ENCODE measurements around the gene PDIA5.

DNA sequence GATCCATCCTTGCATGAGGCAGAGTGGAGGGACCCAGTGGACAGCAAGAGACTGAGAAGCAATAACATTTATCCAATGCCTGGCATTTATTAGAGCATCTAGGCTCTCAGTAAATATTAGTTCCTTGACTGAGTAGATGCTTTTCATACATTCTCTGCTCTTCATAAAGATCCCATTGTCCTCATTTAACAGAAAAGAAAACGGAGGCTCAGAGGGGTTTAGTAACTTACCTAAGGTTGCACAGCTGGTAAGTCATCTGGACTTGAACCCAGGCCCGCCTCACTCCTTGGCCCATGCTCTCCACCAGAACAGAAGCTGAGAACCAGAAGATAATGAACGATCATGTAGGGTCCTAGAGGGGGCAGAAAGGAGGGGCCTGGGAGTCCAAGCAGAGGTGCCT is 82.7 kb downstream of the PDIA5 start:
- TF ChIP-seq YY1 (IDR thresholded peaks at IDR 0.05; ENCODE audit: insufficient read depth, insufficient read length) (no peak), SUZ12 (IDR thresholded peaks at IDR 0.05; ENCODE audit: extremely low read depth, insufficient read depth, insufficient read length) (no peak), ZNF274 (IDR thresholded peaks at IDR 0.05; ENCODE audit: low read depth, low read length) (no peak)
